SIG-M5 (cell line): ENCODE measurements around the gene RARA.
"Not testable (repeated sequence)": the region's sequence is repeated elsewhere in the genome, so short reads cannot be mapped to it uniquely, and the experiment has no call there.

Experiments
- DNase-seq: peaks from one replicate; lab custom pipeline; 2025; lab: John Stamatoyannopoulos, UW

The RARA gene

DNA sequence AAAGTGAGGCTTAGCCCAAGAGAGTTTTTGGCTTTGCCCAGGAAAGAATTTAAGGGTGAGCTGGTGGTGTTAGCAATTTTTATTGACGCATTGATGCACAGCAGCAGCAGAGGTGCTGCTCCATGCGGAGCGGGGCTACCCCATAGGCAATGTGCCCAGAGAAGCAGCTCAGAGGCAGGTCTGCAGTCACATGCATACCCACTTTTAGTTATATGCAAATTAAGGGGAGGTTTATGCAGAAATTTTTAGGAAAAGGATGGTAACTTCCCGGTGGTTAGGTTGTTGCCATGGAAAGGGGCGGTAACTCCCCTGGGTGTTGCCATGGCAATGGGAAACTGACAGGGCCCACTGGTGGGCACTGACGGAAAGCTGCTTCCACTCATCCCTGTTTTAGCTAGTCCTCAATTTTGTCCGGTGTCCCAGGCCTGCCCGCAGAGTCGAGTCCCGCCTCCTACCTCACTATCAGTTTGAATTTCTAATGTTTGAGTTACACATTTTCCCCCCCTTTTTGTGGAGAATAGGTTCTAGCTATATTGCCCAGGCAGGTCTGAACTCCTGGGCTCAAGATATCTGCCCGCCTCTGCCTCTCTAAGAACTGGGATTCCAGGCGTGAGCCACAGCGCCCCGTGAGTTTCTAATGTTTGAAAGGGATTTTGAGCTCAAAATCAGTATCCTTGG lies 66.0 kb downstream of the RARA start:
- DNase-seq: no peak

DNA sequence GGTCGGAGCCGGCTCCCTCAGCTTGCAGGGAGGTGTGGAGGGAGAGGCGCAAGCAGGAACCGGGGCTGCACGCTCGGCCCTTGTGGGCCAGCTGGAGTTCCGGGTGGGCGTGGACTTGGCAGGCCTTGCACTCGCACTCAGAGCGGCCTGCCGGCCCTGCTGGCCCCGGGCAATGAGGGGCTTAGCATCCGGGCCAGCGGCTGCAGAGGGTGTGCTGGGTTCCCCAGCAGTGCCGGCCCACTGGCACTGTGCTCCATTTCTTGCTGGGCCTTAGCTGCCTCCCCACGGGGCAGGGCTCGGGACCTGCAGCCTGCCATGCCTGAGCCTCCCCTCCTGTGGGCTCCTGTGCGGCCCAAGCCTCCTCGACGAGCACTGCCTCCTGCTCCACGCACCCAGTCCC lies 66.8 kb downstream of the RARA start:
- not testable (repeated sequence) for DNase-seq

DNA sequence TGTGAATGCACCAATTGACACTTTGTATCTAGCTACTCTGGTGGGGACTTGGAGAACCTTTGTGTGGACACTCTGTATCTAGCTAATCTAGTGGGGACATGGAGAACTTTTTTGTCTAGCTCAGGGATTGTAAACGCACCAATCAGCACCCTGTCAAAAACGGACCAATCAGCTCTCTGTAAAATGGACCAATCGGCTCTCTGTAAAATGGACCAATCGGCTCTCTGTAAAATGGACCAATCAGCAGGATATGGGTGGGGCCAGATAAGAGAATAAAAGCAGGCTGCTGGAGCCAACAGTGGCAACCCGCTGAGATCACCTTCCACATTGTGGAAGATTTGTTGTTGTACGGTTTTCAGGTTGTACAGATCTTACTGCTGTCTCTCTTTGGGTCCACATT lies 67.6 kb downstream of the RARA start:
- not testable (repeated sequence) for DNase-seq

DNA sequence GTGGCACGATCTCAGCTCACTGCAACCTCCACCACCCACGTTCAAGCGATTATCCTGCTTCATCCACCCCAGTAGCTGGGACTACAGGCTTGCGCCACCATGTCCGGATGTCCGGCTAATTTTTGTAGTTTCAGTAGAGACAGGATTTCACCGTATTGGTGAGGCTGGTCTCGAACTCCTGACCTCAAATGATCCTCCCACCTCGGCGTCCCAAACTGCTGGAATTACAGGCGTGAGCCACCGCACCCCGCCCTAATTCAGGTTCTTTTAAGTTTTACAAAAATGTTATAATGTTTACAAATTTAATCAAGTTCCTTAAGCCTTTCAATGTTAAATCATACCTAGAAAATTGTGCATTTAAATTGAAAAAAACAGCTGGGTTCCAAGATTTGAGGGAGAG lies 68.9 kb downstream of the RARA start:
- no peak for DNase-seq

DNA sequence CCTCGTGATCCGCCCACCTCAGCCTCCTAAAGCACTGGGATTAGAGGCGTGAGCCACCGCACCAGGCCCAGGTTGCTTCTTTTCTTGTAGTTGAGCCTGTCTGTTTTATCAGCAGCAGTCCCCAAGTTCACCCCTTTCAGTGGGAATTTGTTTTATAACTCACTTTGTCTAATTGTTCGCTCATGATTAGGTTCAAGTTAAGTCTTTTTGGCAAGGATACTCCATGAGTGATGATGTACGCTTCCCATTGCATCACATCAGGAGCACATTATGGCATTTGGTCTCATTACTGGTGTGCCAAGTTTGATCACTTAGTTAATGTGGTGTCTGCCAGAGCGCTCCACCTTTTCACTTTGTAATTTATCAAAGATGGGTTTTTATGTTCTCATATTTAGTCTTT lies 70.0 kb downstream of the RARA start:
- DNase-seq: no peak

DNA sequence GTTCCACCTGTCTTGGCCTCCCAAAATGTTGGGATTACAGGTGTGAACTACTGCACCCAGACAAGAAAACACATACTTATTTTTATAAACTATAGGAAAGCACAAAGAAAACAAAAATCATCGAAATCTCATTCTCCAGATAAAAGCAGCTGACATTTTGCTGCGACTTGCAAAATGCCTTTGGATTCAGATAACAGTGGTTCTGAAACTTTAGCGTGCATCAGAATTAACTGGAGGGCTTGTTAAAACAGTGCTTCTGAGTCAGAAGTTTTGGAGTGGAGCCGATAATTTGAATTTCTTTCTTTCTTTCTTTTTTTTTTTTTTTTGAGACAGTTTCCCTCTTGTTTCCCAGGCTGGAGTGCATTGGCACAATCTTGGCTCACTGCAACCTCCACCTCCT lies 73.3 kb downstream of the RARA start:
- no peak for DNase-seq

DNA sequence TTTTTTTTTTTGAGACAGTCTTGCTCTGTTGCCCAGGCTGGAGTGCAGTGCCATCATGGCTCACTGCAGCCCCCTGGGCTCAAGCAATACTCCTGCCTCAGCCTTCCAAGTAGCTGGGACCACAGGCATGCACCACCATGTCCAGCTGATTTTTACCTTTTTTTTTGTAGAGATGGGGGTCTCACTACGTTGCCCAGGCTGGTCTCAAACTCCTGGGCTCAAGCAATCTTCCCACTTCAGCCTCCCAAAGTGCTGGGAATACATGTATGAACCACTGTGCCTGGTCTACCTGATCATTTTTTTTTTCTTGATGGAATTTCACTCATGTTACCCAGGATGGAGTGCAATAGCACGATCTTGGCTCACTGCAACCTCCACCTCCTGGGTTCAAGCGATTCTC lies 77.6 kb downstream of the RARA start:
- not testable (repeated sequence) for DNase-seq

DNA sequence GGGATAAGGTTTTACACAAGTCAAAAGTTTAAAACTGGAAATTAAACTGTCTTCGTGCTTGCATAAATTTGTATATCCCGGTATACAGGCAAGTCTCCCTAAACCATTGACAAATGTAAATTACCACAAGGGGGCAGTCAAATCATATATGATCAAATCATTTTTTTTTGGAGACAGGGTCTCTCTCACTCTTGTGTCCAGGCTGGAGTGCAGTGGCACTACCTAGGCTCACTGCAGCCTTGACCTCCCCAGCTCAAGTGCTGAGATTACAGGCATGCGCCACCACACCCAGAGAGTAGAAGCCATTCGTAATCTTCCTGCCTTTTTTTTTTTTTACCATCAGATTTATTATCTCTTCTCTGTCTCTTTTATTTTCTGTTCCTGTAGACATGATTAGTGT lies 90.2 kb downstream of the RARA start:
- no peak for DNase-seq

DNA sequence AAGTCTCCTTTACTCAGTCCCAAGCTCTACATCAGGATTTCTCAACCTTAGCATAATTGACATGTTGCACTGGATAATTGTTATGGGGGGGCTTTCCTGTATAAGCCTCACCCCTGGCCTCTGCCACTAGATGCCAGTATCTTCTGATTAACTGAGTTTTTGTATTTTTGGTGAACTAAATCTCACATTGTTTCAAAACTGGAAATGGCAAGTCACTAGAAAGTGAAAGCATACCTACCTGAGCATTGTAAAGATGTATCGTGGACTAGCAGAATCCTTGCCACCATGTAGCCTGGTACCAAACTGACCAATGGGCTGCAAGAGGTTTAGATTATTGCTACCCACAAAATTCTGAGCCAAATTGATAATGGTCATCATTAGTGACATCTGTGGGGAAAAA lies 93.7 kb downstream of the RARA start:
- no peak for DNase-seq

DNA sequence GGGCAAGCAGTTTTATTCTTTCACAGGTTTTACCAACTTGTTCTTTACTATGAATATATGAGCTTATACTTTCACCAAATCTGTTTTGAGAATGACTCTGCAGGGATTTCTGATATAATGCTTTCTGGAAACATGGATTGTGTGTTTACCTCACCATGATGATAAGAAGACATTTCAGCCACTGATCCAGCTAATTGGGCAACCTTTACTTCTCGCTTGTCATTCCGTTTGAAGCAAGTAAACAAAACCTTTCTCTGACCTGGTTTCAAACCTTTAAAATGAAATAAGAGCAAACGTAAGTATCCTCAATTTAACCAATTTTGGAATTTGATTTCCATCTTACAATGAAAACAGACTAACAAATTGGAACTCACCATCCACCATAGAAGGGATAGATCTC lies 95.0 kb downstream of the RARA start:
- no peak for DNase-seq
